Stimulated activated CD8-positive, alpha-beta memory T cell treated with anti-CD3 and anti-CD28 coated beads, Interleukin-12 subunit alpha, Interleukin-12 subunit beta, amount 100 ng/mL, for 4 hours (primary cell): ENCODE data around the gene GMPR2.

Experiments used
- DNase-seq: peaks from one replicate; pipeline ENCODE4 v3.0.0-alpha.2; 2020; ENCODE audit warnings: low read depth

Gene GMPR2

DNA sequence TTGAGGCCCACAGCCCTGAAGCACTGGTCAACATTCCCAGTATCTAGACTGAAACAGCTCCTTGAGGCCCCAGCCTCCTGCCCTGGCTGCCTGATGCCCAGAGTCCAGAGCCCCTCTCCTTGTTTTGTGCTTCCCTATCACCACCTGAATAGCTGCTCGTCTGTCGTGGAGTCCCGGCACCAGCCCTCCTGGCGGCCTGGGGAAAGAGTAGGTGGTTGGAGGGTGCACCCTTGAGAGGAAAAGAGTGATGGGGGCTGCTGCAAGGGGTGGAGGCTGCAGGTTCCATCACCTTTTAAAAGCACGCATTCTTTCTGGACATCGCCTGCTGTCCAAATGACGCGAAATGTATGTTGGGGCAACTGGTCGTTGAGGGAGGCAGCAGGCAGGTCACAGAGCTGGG lies 35.5 kb downstream of the GMPR2 start:
- no peak for DNase-seq

GRCh38 chr14:24269368-24269767 lies 36.6 kb downstream of the GMPR2 start:
- DNase-seq, result no peak

DNA sequence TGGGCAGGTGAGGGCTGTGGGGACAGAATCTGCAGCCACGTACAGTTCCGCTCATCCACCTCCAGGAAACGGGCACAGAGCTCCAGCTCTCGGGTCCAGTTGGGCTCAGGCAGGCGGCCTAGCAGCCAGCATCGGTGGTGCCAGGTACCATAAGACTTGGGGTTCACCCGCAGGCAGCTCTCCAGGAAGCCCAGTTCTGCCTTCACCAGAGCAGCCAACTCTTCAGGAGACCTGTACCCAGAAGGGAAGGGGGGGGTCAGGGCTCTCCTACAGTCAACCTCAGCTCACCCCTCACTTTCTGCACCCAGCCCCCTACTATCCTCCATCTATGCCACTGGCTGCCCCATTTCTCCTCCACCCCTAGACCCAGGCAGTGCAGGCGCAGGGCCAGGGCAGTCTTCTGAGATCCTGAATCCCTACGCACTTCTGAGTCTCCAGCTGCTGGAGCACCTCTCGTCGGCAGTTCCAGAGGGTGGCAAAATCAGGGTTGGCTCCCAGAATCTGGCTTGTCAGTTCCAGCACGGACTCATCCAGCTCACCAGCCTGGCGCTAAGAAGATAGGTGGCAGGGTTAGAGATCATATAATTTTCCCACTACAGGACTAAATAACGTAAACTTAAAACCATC lies 37.3 kb downstream of the GMPR2 start:
- DNase-seq, result no peak

GRCh38 chr14:24270537-24271133 lies 37.9 kb downstream of the GMPR2 start:
- no peak for DNase-seq

GRCh38 chr14:24271134-24271833 lies 38.6 kb downstream of the GMPR2 start, which contains the start of gene RABGGTA:
RABGGTA (minus strand) TSS chr14:24271597; CDS start chr14:24271115, 482 bp downstream.
- peak; percentile 87 for DNase-seq

- no peak for DNase-seq
Observed at GRCh38 chr14:24271834-24272263, 39.1 kb downstream of the GMPR2 start.

GRCh38 chr14:24272467-24272866 lies 39.7 kb downstream of the GMPR2 start:
- no peak for DNase-seq

GRCh38 chr14:24273422-24273998 lies 40.8 kb downstream of the GMPR2 start:
- no peak for DNase-seq

- DNase-seq, result no peak
Observed at GRCh38 chr14:24274101-24274543, 41.4 kb downstream of the GMPR2 start.

DNA sequence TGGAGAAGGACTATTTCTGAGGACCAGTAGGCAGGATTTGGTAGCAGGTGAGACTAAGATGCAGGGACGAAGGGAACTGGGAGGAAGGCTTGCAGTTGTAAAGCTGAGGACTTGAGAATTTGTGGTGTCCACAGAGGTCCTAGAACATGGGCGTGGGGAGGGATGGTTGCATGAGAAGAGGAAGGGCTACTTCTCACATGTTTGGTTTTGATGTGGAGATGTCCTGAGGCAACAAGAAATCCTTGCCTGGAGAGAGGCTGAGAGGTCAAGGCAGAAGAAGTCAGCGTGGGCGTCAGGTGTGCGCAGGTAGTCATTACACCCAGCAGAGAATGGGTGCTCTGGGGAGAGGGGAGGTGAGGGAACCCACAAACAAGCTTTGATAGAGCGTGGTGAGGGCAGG lies 44.3 kb downstream of the GMPR2 start:
- DNase-seq, result no peak

DNA sequence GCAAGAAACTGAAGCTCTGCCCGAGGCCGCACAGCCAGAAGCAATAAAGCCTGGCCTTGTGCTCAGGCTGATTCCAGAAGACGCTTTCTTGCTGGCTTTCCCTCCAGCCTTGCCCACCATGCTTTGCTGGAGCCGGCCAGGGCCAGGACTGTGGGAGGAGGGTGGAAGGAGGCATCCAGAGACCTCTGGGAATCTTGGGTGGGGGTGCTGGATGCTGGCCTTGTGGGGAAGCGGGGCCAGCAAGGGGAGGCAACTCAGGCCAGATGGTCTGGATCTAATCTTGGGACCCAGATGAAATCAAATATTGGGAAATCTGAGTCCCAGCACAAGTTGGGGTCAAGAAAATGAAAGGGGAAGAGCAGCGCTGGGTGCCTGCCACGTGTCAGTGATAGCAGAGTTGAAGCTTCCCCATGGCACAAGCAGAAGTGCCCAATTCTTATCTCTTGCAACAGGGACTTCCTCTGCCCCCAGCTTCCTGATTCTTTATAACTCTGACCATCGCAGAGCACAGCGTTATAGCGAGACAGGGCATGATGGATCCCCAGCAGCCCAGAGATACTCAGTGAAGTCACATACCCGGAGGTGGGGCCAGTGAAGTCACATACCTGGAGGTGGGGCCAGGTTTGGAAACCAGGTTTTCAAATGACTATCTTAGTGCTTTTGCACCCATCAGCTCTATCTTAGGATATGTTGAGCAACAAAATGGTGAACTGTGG lies 45.0 kb downstream of the GMPR2 start:
- DNase-seq, result no peak

DNA sequence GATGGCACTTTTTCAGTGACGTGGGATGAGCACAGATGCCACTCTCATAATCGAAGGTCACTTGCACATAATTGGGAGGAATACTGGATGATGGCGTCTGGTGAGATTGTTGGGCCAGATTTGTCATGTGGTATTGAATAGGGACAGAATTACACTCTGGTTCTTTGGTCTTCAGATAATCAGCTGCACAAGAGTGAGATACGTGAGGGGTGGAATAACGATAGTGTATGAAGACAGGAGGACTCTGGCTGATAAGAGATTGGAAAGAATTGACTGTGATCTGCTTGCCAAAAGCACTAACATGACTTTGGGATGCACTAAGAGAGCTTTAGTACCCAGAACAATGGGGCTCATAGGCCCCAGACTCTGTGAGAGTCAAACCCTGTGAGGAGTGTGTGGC lies 45.7 kb downstream of the GMPR2 start:
- DNase-seq, result no peak

- no peak for DNase-seq
Observed at GRCh38 chr14:24279301-24280186, 46.8 kb downstream of the GMPR2 start.

DNA sequence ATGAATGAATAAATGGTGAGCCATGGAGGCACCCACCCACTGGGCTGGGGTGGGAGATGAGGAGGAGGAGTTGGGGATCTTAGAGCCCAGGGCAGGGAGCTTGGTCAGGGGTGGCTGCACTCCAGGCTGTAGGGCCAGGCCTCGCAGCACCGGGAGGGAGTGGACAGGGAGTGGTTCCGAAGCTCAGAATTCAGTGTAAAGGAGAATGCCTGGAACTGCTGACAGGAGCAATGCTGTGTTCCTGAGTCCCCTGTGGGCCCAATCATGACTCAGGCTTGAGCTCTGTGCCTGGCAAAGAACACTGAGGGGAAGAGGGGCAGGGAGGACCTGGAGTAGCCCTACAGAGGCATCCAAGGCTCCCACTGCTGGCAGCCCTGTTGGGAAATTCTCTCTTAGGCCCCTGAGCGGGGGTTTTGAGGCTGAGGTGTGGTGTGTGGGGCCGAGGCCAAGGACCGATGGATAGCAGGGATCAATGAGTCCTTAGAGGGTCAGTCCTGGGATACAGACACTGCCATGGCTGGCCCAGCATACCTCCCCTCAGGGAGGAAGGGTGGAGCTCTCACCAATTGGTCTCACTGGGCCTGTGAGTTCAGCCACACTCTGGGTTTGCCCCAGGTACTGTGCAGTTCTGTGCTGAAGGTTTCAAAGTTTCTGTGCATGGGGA lies 48.2 kb downstream of the GMPR2 start:
- DNase-seq, result no peak

- DNase-seq, result no peak
Observed at GRCh38 chr14:24281636-24282035, 48.9 kb downstream of the GMPR2 start.

GRCh38 chr14:24282736-24283135 lies 50.0 kb downstream of the GMPR2 start:
- DNase-seq, result no peak

DNA sequence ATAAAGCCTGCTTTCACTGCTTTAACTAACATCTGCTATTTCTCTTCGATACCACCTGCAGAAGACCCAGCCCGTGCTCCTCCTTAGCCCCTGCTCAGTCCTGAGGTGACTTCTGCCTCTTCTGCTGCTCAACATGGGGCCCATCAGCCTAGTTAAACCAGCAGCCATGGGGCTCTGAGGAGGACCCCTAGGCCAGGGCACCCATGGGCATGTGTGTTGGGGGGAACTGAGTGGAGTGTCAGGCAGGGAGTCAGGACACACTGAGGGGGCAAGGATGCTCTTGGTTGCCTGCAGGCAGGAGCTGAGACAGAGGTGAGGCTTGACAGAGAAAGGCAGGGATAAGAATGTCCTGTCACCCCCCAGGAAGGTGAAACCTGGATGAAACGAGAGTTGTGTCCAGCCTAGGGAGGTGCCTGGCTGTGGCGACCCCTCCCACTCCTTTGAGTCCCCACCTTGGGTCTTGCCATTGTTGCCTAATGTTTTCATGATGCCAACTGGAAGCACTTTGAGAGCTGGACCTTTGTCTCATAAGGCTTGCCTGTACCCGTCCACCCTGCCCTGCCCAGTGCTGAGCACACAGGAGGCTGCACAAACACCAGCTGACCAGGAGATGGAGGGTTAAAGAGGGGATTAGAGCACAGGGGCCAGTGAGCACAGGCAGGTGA lies 51.2 kb downstream of the GMPR2 start:
- no peak for DNase-seq

DNA sequence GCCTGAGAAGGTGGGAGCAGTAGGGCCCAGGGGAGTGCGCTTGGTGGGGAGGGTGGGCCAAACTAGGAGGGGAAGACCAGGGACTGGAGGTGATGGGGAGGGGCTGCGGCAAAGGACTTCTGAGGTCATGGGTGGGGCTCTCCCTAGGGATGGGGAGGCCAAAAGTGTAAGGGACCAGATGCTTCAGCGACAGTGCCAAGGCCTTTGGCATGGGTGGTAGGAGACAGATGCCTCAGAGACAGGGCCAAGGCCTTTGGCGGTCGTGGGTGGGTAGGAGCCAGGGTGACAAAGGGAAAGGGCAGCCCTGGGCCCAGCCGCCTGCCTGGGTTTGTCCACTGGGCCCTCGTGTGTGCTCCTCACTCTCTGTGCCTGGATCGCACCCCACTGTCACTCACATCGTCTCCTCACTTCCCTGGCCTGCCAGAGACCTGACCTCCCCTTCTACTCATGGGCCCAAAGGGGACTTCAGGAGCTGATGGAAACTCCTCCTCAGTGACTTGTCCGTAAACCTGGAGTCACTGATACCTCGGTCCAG lies 51.8 kb downstream of the GMPR2 start:
- DNase-seq, result no peak

DNA sequence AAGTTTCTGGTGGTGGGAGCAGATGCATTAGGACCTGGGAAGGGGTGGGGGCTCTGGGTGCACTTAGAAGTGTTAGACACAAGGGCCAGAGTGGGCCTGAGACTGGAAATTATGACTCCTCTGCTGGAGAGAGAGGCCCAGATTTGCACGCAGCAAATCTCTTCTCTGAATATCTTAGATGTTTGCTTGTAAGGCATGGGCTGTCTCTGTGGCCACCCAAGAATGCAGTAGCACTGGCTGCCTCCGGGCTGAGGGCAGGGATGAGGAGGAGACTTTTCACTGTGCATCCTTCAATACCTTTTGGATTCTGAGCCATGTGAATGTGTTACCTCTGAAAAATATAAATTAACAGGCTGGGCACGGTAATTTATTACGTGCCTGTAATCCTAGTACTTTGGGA lies 52.6 kb downstream of the GMPR2 start:
- DNase-seq, result no peak

GRCh38 chr14:24286996-24287395 lies 54.3 kb downstream of the GMPR2 start:
- DNase-seq, result no peak
